GM21526 (cell line): ENCODE results near the gene NCL.
"Not testable (repeated sequence)": the region's sequence is repeated elsewhere in the genome, so short reads cannot be mapped to it uniquely, and the experiment has no call there.

Source experiments
- ATAC-seq: cut with Tn5 transposase; IDR thresholded peaks from one replicate; pipeline ENCODE4 v1.9.1; 2021; ENCODE audit warnings: moderate library complexity; ENCODE audit not compliant: unreplicated experiment, low FRiP score

The NCL gene

GRCh38 chr2:231470246-231470900, 6.1 kb upstream of the NCL start:
- ATAC-seq: no peak

DNA sequence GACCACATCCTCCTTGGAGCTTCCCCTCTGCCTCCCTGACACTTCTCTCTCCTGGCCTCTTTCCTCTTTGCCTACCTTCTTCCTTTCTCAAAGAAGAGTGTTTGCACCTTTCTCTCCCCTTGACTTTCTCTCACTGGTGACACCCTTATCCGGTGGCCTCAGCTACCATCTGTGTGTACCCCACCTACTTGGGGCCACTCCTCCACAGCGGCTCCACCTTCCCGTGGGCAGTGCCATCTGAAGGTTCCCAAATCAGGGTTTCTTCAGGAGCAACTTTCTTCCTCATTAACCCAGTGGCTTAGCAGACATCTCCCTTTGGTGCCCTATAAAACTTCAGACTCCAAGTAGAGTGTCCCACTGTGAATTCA, 5.3 kb upstream of the NCL start:
- no peak for ATAC-seq

GRCh38 chr2:231467613-231468530, 3.6 kb upstream of the NCL start:
- ATAC-seq: no peak

DNA sequence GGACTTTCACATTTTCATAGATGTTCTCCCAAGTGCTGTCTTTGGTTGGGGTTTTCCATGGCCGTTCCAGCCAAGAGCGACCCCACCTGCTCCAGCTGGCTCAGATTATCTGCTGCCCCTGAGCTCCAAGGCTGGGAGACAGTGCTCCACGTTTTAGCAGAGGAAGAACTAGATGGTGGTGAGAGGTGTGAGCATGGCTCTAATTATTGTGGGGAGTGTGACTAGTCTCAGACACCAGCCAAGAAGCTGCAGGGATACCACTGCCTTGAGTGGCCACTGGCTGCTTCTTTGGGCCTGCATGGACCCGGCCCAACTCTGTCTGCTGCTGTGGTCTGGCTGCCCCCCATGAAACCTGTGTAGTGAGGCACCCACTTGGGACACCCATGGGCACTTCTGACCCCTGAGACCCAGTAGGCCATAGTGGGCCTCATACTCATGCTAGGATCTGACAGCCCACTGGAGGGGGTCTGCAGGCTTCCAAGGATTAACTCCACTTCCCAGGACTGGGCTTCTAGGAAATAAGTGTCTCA, 2.8 kb upstream of the NCL start:
- ATAC-seq: no peak

GRCh38 chr2:231464576-231465540, 574 bp upstream of the NCL start:
- ATAC-seq: peak; percentile 5

GRCh38 chr2:231462729-231463465, 1.4 kb downstream of the NCL start:
- no peak for ATAC-seq

- no peak for ATAC-seq
These were observed 2.7 kb downstream of the NCL start for GRCh38 chr2:231461516-231461971.

DNA sequence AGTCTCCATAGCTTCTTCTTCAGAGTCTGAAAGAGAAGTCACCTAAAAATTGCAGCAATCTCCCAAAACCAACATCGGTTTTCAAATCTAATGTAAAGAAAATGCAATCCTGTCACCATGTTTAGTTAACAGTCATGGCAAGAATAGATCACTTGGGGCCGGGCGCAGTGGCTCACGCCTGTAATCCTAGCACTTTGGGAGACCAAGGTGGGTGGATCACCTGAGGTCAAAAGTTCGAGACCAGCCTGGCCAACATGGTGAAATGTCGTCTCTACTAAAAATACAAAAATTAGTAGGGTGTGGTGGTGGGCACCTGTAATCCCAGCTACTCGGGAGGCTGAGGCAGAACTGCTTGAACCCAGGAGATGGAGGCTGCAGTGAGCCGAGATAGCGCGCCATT, 3.4 kb downstream of the NCL start:
- not testable (repeated sequence) for ATAC-seq

DNA sequence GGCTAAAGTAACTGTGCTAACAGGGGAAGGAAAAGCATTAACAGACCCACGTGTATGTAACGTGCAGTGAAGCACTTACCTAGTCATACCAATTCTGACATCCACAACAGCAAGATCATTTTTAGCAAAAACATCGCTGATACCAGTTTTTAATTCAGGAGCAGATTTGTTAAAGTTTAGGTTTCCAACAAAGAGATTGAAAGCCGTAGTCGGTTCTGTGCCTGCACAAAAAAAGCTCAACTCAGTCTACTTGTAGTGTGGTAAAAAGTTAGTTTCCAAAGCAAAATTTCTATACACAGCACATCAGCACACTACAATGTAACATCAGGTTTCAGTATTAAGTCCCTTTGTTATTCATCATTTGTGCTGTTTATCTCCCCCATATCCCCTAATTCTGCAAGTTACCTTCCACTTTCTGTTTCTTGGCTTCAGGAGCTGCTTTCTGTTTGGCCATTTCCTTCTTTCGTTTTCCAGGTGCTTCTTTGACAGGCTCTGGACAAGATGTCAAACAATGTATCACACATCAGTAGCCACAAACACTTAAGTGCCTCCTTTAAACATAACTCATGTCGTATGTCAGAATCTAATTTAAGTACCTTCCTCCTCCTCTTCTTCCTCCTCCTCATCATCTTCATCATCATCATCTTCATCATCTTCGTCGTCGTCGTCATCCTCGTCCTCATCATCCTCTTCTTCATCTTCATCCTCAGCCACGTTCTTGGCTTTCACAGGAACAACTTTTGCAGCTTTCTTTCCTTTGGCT, 4.0 kb downstream of the NCL start:
- no peak for ATAC-seq

- ATAC-seq: no peak
These were observed 5.9 kb downstream of the NCL start for GRCh38 chr2:231458368-231458767.

GRCh38 chr2:231457101-231457500, 7.2 kb downstream of the NCL start:
- ATAC-seq: no peak

DNA sequence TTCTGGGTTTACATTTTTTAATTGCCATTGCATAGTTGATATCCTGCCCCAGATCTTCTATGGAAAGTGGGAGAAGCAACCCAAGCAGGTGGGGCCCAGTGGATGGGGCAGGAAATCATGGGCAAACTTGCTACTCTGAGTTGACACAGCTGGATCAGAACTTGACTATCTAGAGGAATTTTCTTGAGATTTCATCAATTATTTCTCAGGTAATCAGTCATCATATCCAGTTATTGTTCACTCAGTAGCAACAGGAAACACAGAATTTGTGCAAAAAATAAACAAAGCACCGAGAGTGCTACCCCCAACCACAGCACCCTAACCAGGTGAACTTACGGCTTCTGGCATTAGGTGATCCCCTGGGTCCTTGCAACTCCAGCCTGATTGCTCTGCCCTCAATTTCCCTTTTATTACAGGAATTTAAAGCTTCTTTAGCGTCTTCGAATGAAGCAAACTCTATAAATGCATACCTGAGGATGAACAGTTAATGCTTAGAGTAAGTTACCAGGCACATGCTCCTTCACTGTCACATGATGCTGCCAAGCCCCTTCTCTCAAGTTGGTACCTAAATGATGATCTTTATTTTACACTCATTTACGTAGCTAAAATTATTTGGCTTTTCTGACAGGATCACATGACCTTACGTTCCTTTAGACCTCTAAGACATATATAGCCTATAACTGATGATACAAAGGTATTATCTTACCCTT, 7.8 kb downstream of the NCL start:
- ATAC-seq: no peak

DNA sequence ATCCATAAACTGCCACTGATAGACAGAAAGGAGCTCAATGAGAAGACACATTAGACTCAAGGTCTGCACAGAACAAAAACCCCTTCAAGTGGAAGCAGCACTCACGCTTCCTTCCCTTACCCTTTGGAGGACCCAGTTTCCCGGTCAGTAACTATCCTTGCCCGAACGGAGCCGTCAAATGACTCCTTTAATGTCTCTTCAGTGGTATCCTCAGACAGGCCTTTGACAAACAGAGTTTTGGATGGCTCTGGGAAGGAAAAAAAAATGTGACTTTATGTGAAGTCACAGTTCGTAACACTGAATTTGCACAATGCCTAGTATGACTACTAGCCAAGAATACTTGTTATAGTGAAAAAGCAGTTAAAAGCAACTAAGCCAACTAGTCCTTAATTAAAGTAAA, 8.4 kb downstream of the NCL start:
- no peak for ATAC-seq

DNA sequence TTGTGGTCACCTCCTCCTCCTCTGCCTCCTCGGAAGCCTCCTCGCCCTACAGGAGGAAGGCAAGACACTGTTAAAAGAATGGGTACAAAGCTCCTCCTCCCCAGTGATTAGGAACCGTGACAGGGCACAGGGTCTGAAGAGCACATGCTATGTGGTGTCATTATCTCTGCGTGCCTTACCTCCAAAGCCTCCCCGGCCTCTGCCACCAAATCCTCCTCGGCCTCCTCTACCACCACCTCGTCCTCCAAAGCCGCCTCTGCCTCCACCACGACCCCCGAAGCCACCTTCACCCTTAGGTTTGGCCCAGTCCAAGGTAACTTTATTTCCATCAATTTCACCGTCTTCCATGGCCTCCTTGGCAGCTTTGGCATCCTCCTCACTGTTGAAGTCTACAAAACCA, 9.1 kb downstream of the NCL start:
- ATAC-seq: no peak

DNA sequence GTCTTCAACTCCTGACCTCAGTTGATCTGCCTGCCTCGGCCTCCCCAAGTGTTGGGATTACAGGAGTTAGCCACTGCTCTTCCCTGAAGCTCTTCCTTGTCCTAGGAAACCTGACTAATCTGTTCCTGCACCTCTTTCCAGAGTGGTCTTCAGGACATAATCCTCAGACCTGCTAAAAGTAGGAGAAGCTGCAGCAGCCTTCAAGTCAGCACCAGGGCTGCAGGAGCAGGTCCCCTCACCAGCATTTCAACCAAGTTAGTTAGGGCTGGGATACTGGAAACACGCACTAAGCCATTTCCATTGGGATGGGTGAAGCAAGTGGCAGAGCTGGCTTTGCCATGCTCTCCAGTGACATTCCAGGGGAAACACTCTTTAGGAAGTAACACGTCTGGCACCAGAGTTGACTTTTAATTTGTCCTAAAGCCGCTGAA, 9.9 kb downstream of the NCL start:
- no peak for ATAC-seq

DNA sequence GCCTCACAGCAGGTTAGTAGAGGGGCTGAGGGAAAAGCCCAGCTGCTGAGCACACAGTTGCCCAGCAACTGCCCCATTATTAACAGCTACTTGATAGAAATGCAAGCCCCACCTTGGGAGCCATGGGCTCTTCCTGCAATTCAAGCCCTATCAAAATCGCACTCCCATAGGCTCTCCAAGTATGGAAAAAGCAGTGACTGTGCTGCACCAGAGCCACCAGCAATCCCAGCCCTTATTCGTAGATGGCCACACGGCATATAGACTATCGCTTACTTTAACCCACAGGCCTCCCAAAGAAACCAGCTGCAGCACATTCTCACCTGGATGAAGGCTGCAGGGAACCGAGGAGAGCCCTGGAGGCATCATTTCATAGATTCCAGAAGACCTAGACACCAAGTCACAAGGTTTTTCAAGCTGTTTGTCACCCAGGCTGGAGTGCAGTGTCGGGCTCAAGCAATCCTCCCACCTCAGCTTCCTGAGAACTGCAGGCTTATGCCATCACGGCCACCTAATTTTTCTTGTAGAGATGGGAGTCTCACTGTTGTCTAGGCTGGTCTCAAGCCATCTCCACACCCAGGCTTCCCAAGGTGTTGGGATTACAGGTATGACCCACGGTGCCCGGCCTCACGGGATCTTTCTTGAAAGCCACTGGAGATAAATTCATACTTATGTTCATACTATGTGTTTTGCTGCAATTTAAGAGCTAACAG, 11.3 kb downstream of the NCL start:
- ATAC-seq: no peak

GRCh38 chr2:231450548-231450989, 13.7 kb downstream of the NCL start:
- ATAC-seq: no peak
